ENCODE data around the gene TAMM41.

DNA sequence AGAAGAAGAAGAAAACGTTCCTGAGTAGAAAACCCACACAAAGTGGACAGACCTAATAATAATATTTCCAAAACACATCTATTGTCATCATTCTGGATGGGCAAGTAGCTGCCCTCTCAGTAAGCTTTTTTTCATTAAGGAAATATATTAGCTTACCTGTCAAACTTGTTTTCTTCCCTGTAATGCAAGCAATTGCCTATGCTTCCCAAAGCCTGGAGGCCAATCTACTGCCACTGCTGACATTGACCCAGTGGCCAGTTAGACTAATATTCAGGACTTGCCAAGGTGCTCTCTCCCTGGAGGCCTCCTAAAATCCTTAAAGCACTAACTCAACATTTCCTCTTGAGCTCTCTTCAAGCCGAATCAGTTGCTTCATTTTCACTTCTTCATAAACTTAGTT lies 86.7 kb downstream of the TAMM41 start:
- TF ChIP-seq FOXA1 (IDR thresholded peaks at IDR 0.05) (no peak), ZNF384 (IDR thresholded peaks at IDR 0.05) (no peak), SP1 (IDR thresholded peaks at IDR 0.05) (no peak), ARNT (IDR thresholded peaks at IDR 0.05) (no peak), CTBP1 (IDR thresholded peaks at IDR 0.05; ENCODE audit: borderline replicate concordance) (no peak), ELF4 (IDR thresholded peaks at IDR 0.05) (no peak), FOXK2 (IDR thresholded peaks at IDR 0.05) (no peak), LEF1 (IDR thresholded peaks at IDR 0.05; ENCODE audit: borderline replicate concordance) (no peak), FOXM1 (IDR thresholded peaks at IDR 0.05; ENCODE audit: borderline replicate concordance) (no peak), TARDBP (IDR thresholded peaks at IDR 0.05) (no peak), BHLHE40 (IDR thresholded peaks at IDR 0.05; ENCODE audit: borderline replicate concordance) (no peak)
- TF ChIP-seq, protein P1, sequence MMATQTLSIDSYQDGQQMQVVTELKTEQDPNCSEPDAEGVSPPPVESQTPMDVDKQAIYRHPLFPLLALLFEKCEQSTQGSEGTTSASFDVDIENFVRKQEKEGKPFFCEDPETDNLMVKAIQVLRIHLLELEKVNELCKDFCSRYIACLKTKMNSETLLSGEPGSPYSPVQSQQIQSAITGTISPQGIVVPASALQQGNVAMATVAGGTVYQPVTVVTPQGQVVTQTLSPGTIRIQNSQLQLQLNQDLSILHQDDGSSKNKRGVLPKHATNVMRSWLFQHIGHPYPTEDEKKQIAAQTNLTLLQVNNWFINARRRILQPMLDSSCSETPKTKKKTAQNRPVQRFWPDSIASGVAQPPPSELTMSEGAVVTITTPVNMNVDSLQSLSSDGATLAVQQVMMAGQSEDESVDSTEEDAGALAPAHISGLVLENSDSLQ (IDR thresholded peaks at IDR 0.05), result no peak

Measured in HEK293T (cell line).